ENCODE data around the gene IQCB1. TPM values are rescaled to one million over a fixed set of nuclear protein-coding genes. Genes with fewer than 3 reads are reported as not detected.

Gene IQCB1
- total and polyA plus RNA-seq, 4 donors, result 2.8 to 14.0 (median 9.4) TPM

DNA sequence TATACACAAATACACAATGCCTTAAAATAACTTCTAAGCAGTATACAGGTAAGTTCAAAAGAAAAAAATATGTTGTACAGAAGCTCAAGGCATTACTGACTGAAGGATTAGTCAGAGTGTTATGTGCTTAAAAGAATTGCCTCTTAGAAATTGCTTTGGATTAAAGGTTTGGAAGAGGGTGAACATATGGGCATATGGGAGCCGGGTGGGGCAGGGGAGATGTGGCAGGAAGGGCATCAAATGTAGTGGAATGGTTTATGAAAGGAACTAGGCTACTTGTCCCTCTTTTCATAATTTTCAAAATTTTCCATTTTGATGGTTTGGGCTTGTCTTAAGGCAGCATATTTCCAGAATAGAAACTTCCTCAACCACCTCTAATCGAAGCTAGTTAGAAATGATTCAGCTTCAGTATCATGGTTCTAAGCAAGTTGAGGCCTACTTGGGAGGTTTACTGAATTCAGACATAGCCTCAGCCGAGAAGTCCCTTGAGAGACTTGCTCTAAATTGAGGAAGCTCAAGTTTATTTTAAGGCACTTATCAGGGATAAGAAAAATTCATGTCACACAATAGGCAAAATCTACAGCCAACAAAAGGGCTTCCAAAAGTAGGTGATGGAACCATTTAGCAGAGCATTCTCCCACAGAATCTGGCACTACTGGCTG is 75.2 kb downstream of the IQCB1 start:
- no peak overlapping the region for H3K9ac ChIP-seq (ENCODE audit: low read depth in 1 of 2, low read length in 2 of 2)
- H3K36me3 ChIP-seq (ENCODE audit: control insufficient read depth in 4 of 4, insufficient read depth in 3 of 4, low read depth in 1 of 4, low read length in 3 of 4), result no peaks in the 10 kb centered on the region
- no peak overlapping the region for H3K27ac ChIP-seq (ENCODE audit: low read depth in 1 of 2, low read length in 2 of 2)
- H3K4me3 ChIP-seq (ENCODE audit: low read depth in 1 of 3, low read length in 3 of 3), result no peak overlapping the region
- WGBS, result 72% methylated on average over 3 of the region's 3 CpGs
- no peak for DNase-seq (ENCODE audit: low spot score)
- TF ChIP-seq, protein P1, sequence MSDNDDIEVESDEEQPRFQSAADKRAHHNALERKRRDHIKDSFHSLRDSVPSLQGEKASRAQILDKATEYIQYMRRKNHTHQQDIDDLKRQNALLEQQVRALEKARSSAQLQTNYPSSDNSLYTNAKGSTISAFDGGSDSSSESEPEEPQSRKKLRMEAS (IDR thresholded peaks at IDR 0.05), result no peak
- no peak for TF ChIP-seq JUND (IDR thresholded peaks at IDR 0.05)
- TF ChIP-seq, protein P2, sequence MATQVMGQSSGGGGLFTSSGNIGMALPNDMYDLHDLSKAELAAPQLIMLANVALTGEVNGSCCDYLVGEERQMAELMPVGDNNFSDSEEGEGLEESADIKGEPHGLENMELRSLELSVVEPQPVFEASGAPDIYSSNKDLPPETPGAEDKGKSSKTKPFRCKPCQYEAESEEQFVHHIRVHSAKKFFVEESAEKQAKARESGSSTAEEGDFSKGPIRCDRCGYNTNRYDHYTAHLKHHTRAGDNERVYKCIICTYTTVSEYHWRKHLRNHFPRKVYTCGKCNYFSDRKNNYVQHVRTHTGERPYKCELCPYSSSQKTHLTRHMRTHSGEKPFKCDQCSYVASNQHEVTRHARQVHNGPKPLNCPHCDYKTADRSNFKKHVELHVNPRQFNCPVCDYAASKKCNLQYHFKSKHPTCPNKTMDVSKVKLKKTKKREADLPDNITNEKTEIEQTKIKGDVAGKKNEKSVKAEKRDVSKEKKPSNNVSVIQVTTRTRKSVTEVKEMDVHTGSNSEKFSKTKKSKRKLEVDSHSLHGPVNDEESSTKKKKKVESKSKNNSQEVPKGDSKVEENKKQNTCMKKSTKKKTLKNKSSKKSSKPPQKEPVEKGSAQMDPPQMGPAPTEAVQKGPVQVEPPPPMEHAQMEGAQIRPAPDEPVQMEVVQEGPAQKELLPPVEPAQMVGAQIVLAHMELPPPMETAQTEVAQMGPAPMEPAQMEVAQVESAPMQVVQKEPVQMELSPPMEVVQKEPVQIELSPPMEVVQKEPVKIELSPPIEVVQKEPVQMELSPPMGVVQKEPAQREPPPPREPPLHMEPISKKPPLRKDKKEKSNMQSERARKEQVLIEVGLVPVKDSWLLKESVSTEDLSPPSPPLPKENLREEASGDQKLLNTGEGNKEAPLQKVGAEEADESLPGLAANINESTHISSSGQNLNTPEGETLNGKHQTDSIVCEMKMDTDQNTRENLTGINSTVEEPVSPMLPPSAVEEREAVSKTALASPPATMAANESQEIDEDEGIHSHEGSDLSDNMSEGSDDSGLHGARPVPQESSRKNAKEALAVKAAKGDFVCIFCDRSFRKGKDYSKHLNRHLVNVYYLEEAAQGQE (IDR thresholded peaks at IDR 0.05), result no peak
- TF ChIP-seq NR2F2 (IDR thresholded peaks at IDR 0.05), result no peak
- TF ChIP-seq FOXA2 (IDR thresholded peaks at IDR 0.05), result no peak
- TF ChIP-seq HNF4G (IDR thresholded peaks at IDR 0.05), result no peak
- no peak for TF ChIP-seq RXRA (IDR thresholded peaks at IDR 0.05)
- no peak for TF ChIP-seq EGR1 (IDR thresholded peaks at IDR 0.05; ENCODE audit: low read depth in 2 of 2)
- no peak for TF ChIP-seq TAF1 (conservative IDR thresholded peaks at IDR 0.05)
- TF ChIP-seq, protein P3, sequence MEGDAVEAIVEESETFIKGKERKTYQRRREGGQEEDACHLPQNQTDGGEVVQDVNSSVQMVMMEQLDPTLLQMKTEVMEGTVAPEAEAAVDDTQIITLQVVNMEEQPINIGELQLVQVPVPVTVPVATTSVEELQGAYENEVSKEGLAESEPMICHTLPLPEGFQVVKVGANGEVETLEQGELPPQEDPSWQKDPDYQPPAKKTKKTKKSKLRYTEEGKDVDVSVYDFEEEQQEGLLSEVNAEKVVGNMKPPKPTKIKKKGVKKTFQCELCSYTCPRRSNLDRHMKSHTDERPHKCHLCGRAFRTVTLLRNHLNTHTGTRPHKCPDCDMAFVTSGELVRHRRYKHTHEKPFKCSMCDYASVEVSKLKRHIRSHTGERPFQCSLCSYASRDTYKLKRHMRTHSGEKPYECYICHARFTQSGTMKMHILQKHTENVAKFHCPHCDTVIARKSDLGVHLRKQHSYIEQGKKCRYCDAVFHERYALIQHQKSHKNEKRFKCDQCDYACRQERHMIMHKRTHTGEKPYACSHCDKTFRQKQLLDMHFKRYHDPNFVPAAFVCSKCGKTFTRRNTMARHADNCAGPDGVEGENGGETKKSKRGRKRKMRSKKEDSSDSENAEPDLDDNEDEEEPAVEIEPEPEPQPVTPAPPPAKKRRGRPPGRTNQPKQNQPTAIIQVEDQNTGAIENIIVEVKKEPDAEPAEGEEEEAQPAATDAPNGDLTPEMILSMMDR (IDR thresholded peaks at IDR 0.05; ENCODE audit: low read depth, low read length, missing input control), result no peak
- TF ChIP-seq, protein P4, sequence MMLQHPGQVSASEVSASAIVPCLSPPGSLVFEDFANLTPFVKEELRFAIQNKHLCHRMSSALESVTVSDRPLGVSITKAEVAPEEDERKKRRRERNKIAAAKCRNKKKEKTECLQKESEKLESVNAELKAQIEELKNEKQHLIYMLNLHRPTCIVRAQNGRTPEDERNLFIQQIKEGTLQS (IDR thresholded peaks at IDR 0.05), result no peak
- TF ChIP-seq SP1 (IDR thresholded peaks at IDR 0.05), result no peak
- no peak for TF ChIP-seq HNF4A (conservative IDR thresholded peaks at IDR 0.05)
- TF ChIP-seq, protein P5, sequence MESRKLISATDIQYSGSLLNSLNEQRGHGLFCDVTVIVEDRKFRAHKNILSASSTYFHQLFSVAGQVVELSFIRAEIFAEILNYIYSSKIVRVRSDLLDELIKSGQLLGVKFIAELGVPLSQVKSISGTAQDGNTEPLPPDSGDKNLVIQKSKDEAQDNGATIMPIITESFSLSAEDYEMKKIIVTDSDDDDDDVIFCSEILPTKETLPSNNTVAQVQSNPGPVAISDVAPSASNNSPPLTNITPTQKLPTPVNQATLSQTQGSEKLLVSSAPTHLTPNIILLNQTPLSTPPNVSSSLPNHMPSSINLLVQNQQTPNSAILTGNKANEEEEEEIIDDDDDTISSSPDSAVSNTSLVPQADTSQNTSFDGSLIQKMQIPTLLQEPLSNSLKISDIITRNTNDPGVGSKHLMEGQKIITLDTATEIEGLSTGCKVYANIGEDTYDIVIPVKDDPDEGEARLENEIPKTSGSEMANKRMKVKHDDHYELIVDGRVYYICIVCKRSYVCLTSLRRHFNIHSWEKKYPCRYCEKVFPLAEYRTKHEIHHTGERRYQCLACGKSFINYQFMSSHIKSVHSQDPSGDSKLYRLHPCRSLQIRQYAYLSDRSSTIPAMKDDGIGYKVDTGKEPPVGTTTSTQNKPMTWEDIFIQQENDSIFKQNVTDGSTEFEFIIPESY (IDR thresholded peaks at IDR 0.05), result no peak
- TF ChIP-seq FOXA1 (IDR thresholded peaks at IDR 0.05), result no peak
- TF ChIP-seq GABPA (IDR thresholded peaks at IDR 0.05 in 1 of 2, conservative IDR thresholded peaks at IDR 0.05 in 1 of 2), result no peak
- no peak for TF ChIP-seq RAD21 (IDR thresholded peaks at IDR 0.05)
- no peak for TF ChIP-seq YY1 (IDR thresholded peaks at IDR 0.05)
- no peaks in the 10 kb centered on the region for H3K27me3 ChIP-seq (ENCODE audit: control insufficient read depth in 4 of 4, insufficient read depth in 4 of 4, low read length in 3 of 4)
- H3K4me1 ChIP-seq (ENCODE audit: control insufficient read depth in 4 of 4, insufficient read depth in 4 of 4, low read length in 3 of 4), result no peaks in the 10 kb centered on the region
- no peaks in the 10 kb centered on the region for H3K9me3 ChIP-seq (ENCODE audit: control insufficient read depth in 4 of 4, low read length in 3 of 4)
